ENCODE measurements around the gene KLHL13. TPM values are rescaled to one million over a fixed set of nuclear protein-coding genes. Genes with fewer than 3 reads are reported as not detected.

Gene KLHL13
- total and polyA plus RNA-seq, 2 experiments from 2014 or later, result 0.43 TPM; not detected in 1

DNA sequence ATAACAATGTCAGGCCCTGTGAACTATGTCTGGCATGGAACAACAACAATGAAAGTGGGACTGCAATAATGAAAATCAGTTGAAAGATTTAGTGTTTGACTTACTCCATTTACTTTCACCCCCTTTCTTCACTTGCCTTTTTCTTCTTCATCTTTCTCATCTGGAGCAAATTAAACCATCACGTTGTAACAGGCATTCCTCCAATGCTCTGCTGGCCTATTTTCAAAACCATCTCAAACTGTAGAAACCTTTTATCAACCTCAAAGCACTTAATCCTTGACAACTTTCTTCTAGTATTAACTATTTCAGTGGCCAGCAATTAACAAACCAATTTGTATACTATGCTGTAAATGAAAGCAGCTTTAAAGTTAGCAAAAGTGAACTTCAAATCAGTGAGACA is 8.3 kb downstream of the KLHL13 start:
- Histone ChIP-seq H3K9ac (no peak overlapping the region), H3F3A (ENCODE audit: insufficient read depth) (no peaks in the 10 kb centered on the region), H3K27ac (no peak overlapping the region), H3K4me3 (no peak overlapping the region), H3K4me2 (ENCODE audit: unreplicated experiment) (no peak overlapping the region), H3K79me2 (ENCODE audit: insufficient read depth) (no peaks in the 10 kb centered on the region), H3K27me3 (replicated peaks; ENCODE audit: insufficient read depth) (no peaks in the 10 kb centered on the region), H2AFZ (no peak overlapping the region), H3K9me3 (ENCODE audit: low read depth) (no peaks in the 10 kb centered on the region), H3K36me3 (ENCODE audit: low read depth) (no peaks in the 10 kb centered on the region), H4K20me1 (ENCODE audit: insufficient read depth) (no peaks in the 10 kb centered on the region), H3K4me1 (ENCODE audit: insufficient read depth) (no peaks in the 10 kb centered on the region), H3K9me2 (ENCODE audit: insufficient read depth) (no peaks in the 10 kb centered on the region)
- WGBS, 2 experiments (ENCODE audit: low coverage in 1 of 2, low lambda C conversion rate in 2 of 2, missing lambda C conversion rate in 2 of 2), result 0% methylated on average over 1 of the region's 1 CpG
- DNase-seq, result no peak
- in situ Hi-C loops (cut with MboI), result no loop called here
- no peak for TF ChIP-seq EZH2 (IDR thresholded peaks at IDR 0.05; ENCODE audit: insufficient read depth, poor library complexity, severe bottlenecking)

DNA sequence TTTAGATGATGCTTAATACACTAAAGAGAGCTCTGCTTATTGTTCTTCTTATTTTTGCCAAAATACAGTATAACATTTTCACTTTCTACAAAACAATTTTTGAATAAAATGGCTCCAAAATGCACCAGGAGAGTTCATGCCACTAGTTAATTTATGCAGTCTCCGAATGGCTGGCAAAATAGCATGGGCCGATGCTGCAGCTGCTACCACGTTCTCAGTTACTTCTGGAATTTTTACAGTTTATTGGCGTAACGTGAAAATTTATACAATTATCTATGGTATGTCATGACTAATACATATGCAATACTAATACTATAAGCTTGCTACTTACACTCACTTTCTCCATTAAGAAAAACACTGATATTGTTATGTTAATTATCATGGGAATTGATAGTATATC is 16.5 kb downstream of the KLHL13 start:
- DNase-seq, result no peak
- Histone ChIP-seq H3K4me1 (ENCODE audit: insufficient read depth) (no peaks in the 10 kb centered on the region), H3K4me2 (ENCODE audit: unreplicated experiment) (no peak overlapping the region), H3K9me2 (ENCODE audit: insufficient read depth) (no peaks in the 10 kb centered on the region), H3K9me3 (ENCODE audit: low read depth) (no peaks in the 10 kb centered on the region), H4K20me1 (ENCODE audit: insufficient read depth) (no peaks in the 10 kb centered on the region), H3K4me3 (no peak overlapping the region), H3K27ac (no peak overlapping the region), H3K36me3 (ENCODE audit: low read depth) (no peaks in the 10 kb centered on the region), H2AFZ (no peak overlapping the region), H3F3A (ENCODE audit: insufficient read depth) (no peaks in the 10 kb centered on the region), H3K27me3 (replicated peaks; ENCODE audit: insufficient read depth) (no peaks in the 10 kb centered on the region), H3K9ac (no peak overlapping the region), H3K79me2 (ENCODE audit: insufficient read depth) (no peaks in the 10 kb centered on the region)
- in situ Hi-C loops (cut with MboI), result no loop called here
- no peak for TF ChIP-seq EZH2 (IDR thresholded peaks at IDR 0.05; ENCODE audit: insufficient read depth, poor library complexity, severe bottlenecking)
- TF ChIP-seq EZH2phosphoT487 (IDR thresholded peaks at IDR 0.05; ENCODE audit: insufficient read depth, low read depth), result no peak
- WGBS, 2 experiments (ENCODE audit: low coverage in 1 of 2, low lambda C conversion rate in 2 of 2, missing lambda C conversion rate in 2 of 2), result 56 to 71% methylated on average over 5 of the region's 5 CpGs

DNA sequence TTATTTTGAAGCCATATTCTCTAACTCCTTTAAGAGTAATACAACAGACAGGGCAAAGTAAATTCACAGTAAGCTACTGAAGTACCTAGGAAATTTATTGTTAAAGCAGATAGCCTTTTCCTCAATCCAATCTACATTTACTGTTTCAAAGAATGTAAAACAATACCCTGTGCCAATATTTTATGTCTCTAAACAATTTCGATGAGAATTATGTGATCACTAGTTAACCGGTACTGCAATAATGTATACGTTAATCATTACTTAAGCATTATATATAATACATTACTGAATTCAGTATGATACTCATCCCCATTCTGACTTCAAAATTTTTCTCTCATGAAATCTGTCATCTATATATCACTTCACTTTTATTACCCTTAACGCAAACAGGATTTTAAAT is 28.5 kb downstream of the KLHL13 start:
- H3K27ac ChIP-seq, result no peak overlapping the region
- H3K9ac ChIP-seq, result no peak overlapping the region
- H3K4me1 ChIP-seq (ENCODE audit: insufficient read depth), result no peaks in the 10 kb centered on the region
- H2AFZ ChIP-seq, result no peak overlapping the region
- H3K4me2 ChIP-seq (ENCODE audit: unreplicated experiment), result no peak overlapping the region
- H3K79me2 ChIP-seq (ENCODE audit: insufficient read depth), result no peaks in the 10 kb centered on the region
- H3K36me3 ChIP-seq (ENCODE audit: low read depth), result no peaks in the 10 kb centered on the region
- H3K4me3 ChIP-seq, result no peak overlapping the region
- WGBS, 2 experiments (ENCODE audit: low coverage in 1 of 2, low lambda C conversion rate in 2 of 2, missing lambda C conversion rate in 2 of 2), result 53 to 62% methylated on average over 4 of the region's 4 CpGs
- DNase-seq, result no peak
- no peaks in the 10 kb centered on the region for H3K9me3 ChIP-seq (ENCODE audit: low read depth)
- in situ Hi-C loops (cut with MboI), result no loop called here
- no peaks in the 10 kb centered on the region for H3F3A ChIP-seq (ENCODE audit: insufficient read depth)
- no peaks in the 10 kb centered on the region for H4K20me1 ChIP-seq (ENCODE audit: insufficient read depth)
- H3K27me3 ChIP-seq (replicated peaks; ENCODE audit: insufficient read depth), result no peaks in the 10 kb centered on the region
- H3K9me2 ChIP-seq (ENCODE audit: insufficient read depth), result no peaks in the 10 kb centered on the region
- TF ChIP-seq EZH2phosphoT487 (IDR thresholded peaks at IDR 0.05; ENCODE audit: insufficient read depth, low read depth), result no peak
- no peak for TF ChIP-seq EZH2 (IDR thresholded peaks at IDR 0.05; ENCODE audit: insufficient read depth, poor library complexity, severe bottlenecking)

DNA sequence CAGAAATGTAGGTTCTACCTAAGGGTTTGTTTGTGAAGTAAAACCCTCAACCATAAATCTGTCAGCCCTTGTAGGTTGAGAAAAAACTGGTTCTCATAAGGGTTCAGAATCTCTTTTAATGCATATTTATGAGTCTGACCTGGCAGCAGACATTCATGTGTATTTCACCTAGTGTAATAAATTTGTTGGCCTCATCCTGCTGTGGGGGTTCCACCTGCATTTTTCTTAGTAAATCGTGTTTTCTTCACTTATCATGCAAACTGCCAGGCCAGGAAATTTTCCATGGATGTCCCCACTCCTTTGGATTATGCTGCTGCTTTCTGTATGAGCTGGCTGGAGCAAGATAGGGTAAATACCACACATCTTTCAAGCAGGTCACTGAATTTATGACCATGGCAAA is 42.4 kb downstream of the KLHL13 start:
- no peak overlapping the region for H3K9ac ChIP-seq
- no peak overlapping the region for H3K4me3 ChIP-seq
- H3K4me1 ChIP-seq (ENCODE audit: insufficient read depth), result no peaks in the 10 kb centered on the region
- no peak overlapping the region for H2AFZ ChIP-seq
- no peaks in the 10 kb centered on the region for H3K79me2 ChIP-seq (ENCODE audit: insufficient read depth)
- H3K4me2 ChIP-seq (ENCODE audit: unreplicated experiment), result no peak overlapping the region
- H3K27ac ChIP-seq, result no peak overlapping the region
- H3K9me2 ChIP-seq (ENCODE audit: insufficient read depth), result no peaks in the 10 kb centered on the region
- TF ChIP-seq EZH2 (IDR thresholded peaks at IDR 0.05; ENCODE audit: insufficient read depth, poor library complexity, severe bottlenecking) (no peak), EZH2phosphoT487 (IDR thresholded peaks at IDR 0.05; ENCODE audit: insufficient read depth, low read depth) (no peak)
- in situ Hi-C loops (cut with MboI), result no loop called here
- no peaks in the 10 kb centered on the region for H3K36me3 ChIP-seq (ENCODE audit: low read depth)
- no peak for DNase-seq
- no peaks in the 10 kb centered on the region for H3K9me3 ChIP-seq (ENCODE audit: low read depth)
- WGBS, 2 experiments (ENCODE audit: low coverage in 1 of 2, low lambda C conversion rate in 2 of 2, missing lambda C conversion rate in 2 of 2), result 7 to 25% methylated on average over 1 of the region's 1 CpG
- H3K27me3 ChIP-seq (replicated peaks; ENCODE audit: insufficient read depth), result no peaks in the 10 kb centered on the region
- H3F3A ChIP-seq (ENCODE audit: insufficient read depth), result no peaks in the 10 kb centered on the region
- no peaks in the 10 kb centered on the region for H4K20me1 ChIP-seq (ENCODE audit: insufficient read depth)

DNA sequence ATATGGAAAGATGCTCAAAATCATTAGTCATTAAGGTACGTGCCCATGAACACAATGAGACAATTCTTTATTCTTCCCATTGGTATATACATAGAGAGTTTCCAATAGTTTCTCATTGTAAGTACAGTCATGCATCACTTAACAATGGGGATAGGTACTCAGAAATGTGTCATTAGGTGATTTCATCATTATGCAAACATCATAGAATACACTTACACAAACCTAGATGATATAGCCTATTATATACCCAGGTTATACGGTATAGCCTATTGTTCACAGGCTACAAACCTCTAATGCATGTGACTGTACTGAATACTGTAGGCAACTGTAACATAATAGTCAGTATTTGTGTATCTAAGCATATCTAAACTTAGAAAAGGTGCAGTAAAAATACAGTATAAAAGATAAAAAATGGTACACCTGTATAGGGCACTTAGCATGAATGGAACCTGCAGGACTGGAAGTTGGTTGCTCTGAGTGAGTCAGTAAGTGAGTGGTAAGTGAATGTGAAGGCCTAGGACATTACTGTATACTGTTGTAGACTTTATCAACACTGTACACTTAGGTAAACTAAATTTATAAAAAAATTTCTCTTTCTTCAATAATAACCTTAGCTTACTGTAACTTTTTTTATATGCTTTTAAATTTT is 49.6 kb downstream of the KLHL13 start:
- 49 to 67% methylated on average over 2 of the region's 2 CpGs for WGBS, 2 experiments (ENCODE audit: low coverage in 1 of 2, low lambda C conversion rate in 2 of 2, missing lambda C conversion rate in 2 of 2)
- H3K36me3 ChIP-seq (ENCODE audit: low read depth), result no peaks in the 10 kb centered on the region
- H3K4me1 ChIP-seq (ENCODE audit: insufficient read depth), result no peaks in the 10 kb centered on the region
- H3F3A ChIP-seq (ENCODE audit: insufficient read depth), result no peaks in the 10 kb centered on the region
- no peak for DNase-seq
- no peaks in the 10 kb centered on the region for H3K27me3 ChIP-seq (replicated peaks; ENCODE audit: insufficient read depth)
- in situ Hi-C loops (cut with MboI), result no loop called here
- no peaks in the 10 kb centered on the region for H3K79me2 ChIP-seq (ENCODE audit: insufficient read depth)
- H4K20me1 ChIP-seq (ENCODE audit: insufficient read depth), result no peaks in the 10 kb centered on the region
- H3K4me2 ChIP-seq (ENCODE audit: unreplicated experiment), result no peak overlapping the region
- no peaks in the 10 kb centered on the region for H3K9me3 ChIP-seq (ENCODE audit: low read depth)
- no peak overlapping the region for H3K9ac ChIP-seq
- H3K27ac ChIP-seq, result no peak overlapping the region
- TF ChIP-seq EZH2 (IDR thresholded peaks at IDR 0.05; ENCODE audit: insufficient read depth, poor library complexity, severe bottlenecking) (no peak), EZH2phosphoT487 (IDR thresholded peaks at IDR 0.05; ENCODE audit: insufficient read depth, low read depth) (no peak)
- no peak overlapping the region for H2AFZ ChIP-seq
- H3K9me2 ChIP-seq (ENCODE audit: insufficient read depth), result no peaks in the 10 kb centered on the region
- H3K4me3 ChIP-seq, result no peak overlapping the region
